Left lobe of liver (tissue), 2 donors: Measurements from ENCODE around the gene CAT. TPM values are rescaled to one million over a fixed set of nuclear protein-coding genes. Genes with fewer than 3 reads are reported as not detected.

ENCODE experiments used
- ATAC-seq: fragments of 200-7000 bp; cut with Tn5 transposase; one replicate; pipeline ENCODE4 v1.9.1; 2020; ENCODE audit warnings: mild to moderate bottlenecking, moderate library complexity
- DNase-seq: peaks from one replicate; pipeline ENCODE4 v3.0.0-alpha.2; 2020; ENCODE audit warnings: low spot score
- total RNA-seq: library from RNA; stranded (reverse); gene quantifications from one replicate; pipeline ENCODE4 v1.2.1, GENCODE V29; 2021
- donor health status: DM: no; HTN: no; CAD: no; lungs with moderate emphysema.
- donor health status: DM: no; HTN: yes; CAD: no.

CAT gene
- total RNA-seq, 1 donor from 2014 or later: 363 TPM

DNA sequence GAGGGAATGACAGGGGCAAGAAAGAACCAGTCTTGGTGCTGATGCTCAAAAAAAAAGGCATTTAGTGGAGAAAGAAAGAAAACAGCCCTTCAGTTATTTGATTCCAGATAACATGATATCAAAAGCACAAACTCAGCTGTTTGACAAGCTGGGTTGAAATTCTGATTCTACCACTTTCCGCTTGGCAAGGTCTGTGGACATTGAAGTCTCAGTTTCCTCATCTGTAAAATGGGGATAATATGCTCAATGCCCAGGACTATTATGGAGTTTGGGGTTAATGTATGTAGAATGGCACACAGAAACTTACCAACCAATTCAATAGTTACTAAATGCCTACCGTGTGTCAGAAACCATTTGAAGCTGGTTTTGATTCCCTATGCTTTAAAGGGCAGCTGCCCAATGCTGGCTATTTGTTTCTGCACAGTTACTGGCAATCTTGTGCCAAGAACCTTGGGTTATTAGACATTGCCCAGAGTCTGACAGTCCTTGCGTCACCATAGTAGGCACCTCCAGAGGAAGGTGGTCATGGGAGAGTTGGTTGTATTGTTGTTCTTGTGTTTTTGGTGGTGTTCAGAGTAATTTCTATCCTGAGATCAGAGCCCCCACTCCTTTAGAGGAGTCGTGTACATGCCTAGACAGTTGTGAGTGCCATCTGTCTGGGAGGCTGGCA lies 55.3 kb downstream of the CAT start:
- DNase-seq (peak; percentile 71), ATAC-seq (peak; percentile 84)

DNA sequence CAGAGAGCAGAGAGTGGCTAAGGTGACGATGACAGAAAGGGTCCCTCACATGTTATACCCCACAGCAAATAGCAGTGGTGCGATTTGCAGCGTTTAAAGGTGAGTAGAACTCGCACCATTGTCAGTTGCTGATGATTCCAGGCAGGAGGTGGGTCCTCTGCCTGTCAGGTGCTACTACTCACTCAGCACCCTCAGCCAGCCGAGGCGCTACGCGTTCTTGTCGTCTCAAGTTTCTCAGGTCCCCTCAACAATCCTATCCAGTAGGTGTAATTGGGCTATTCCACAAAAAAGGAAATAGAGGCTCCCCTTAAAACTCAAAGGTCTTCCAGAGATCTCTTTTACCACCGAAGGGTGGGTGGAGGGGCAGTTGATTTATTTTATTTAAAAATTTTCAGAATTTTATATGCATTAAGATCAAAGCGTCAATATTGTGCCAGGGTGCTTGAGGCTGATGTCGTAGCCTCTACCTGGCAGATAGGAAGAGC lies 56.5 kb downstream of the CAT start:
- DNase-seq (no peak), ATAC-seq (no peak)

DNA sequence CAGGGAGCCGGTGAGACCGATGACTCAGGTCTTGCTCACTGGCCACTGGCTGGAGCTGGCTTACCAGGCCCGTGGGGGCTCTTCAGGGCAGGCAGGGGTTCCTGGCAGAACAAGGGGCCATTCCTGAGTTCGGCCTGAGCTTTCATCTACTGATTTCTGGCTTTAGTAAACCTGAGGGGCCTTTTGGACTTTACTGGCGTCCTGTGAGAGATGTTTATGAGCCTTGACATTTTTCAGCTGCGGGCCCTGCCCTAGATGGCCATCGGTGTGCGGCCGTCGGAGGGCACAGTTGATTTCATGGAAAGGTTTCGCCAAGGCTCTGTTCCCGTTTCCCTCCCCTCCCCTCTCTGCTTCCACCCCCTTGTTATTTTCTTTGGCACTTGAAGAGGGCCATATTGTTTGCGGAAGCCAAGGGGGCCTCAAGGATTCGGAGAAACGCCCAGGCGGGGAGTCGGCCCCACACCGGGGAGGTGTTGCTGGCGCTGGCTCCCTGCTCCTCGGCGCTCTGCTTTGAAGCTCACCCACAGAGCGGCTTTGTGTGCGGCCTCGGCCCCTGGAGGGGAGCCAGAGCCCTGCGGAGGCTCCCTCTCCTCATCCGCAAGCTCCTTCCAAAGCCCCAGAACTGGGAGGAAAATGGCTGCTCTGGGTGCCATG lies 57.1 kb downstream of the CAT start:
- ATAC-seq (no peak), DNase-seq (no peak)

DNA sequence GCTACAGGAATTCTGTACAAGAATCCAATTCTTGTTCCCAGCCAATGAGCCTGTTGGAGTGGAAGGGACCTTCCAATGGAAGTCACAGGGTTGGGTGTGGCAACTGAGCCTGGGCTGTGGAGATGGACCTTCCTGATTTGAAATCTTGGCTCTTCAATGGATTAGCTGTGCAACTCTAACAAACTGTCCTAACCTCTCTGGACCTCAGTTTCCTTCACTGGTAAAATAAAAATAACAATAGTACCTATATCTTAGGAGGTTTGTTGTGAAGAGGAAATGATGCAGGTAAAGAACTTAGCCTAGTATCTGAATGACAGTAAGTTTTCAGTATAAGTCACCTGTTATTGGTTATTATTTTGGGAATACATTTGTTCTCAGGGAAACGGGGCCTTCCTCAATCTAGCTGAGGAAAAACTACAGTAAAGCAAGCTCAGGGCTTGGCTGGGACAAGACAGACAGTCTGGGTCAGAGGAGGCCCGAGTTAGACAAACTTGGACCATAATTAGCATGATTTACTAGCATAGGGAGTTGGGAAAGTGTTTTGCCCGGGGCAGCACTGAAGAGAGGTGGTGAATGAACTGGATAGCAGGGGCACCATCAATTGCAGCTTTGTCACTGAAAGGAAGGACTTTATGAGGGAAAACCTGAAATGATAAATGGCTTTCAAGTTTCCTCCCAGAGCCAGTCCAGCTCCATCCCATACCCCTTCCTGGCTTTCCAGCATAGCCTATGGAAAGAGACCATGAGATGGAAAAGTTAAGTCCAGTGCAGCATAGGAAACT lies 61.2 kb downstream of the CAT start:
- no peak for DNase-seq

DNA sequence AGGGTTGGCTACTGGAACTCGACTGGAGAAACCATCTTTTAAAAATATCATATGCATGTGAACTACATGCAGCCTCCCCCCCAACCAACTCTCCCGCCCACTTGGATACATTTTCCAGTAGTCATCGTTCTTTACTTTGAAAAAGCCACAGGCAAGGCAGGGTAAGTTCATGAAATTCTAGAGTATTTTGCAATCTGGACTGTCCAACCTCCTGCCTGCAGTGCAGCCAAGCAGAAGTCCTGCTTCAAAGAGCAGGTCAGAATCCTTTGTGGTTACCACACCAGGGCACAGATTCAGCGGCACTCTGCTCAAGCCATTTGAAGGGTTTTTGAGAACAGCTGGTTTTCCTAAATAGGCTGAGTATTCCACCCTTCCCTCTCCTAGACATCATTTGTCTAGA lies 62.8 kb downstream of the CAT start:
- ATAC-seq (peak; percentile 83), DNase-seq (peak; percentile 86)

More for the DNA sequence above, 61.2 kb downstream of the CAT start:
- no peak for ATAC-seq

DNA sequence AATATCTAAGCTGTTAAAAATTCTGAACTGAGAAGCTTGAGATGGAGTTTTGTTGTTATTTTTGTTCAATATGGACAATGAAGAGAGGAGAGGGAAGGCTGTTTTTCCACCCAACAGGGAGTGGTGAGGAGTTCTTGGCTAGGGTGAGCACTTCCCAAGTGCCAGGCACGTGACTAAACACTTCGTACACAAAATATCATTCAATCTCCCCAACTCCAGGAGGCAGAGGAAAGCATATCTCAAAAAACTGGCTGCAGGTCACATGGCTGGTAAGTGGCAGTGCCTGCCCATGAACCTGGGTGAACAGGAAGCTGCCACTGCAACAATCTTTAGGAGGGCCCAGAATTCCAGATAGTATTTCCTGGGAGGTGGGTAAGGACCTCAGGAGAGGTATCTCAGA lies 63.2 kb downstream of the CAT start:
- ATAC-seq (peak; percentile 51), DNase-seq (no peak)

DNA sequence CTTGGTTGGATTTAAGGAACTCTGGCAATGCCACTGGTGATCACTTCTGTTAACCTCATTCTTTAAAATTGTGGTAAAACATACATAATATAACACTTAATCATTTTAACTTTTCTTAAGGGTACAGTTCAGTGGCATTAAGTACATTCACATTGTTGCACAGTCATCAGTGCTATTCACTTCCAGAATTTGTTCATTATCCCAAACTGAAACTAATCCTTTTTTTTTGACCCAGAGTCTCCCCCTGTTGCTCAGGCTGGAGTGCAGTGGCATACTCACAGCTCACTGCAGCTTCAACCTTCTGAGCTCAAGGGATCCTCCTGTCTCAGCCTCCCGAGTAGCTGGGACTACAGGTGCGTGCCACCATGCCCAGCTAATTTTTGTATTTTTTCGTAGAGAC lies 64.2 kb downstream of the CAT start:
- no peak for DNase-seq
- ATAC-seq: no peak

DNA sequence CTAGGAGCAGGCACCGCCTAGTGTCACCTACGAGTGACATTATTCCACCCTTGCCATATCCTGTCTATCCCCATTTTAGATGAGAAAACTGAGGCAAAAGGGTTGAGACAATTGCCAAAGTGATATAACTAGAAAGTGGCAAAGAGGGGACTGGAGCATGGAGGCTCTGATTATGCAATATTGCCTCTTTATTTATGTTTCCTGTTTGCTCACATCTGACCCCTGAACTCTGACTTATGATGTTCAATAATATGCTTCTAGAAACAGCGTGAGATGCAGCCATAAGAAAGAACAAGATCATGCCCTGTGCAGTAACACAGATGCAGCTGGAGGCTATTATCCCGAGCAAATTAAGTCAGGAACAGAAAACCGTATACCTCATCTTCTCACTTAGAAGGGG lies 67.1 kb downstream of the CAT start:
- ATAC-seq: no peak
- no peak for DNase-seq

DNA sequence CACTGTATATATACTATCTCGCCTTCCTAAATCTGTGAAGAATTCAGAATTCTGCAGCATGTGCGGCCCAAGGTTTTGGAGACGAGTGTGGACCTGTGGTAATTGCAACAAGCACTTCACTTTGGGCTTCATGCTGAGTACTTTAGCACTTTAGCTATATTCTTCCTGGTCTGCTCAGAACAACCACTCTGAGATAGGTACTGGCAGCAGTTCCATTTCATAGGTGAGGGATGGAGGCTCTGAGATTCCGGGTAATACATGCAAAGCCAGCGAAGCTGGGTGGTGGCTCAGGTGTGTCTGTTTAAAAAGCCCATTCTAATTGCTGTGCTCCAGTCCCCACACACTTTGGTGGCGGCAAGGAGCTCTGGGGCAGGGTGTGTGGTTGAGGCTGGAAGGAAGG lies 68.4 kb downstream of the CAT start:
- ATAC-seq: no peak

DNA sequence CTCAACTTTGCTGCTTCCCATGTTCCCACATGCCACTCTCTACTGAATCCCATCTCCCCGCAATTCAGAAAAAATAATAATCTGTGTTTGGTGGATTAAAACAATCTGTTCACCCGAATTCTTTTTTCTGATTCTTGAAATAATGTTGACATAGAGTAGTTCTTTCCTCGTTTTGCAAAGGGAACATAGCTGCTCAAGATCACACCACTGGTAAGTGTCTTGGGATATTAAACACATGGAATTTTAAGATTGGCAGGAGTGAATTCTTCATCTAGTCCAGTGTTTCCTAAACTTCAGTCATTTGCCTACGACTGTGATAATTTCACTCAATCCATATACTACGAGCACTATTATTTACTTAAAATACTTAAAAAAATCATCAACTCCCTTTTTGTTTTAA lies 68.9 kb downstream of the CAT start:
- ATAC-seq (no peak), DNase-seq (no peak)

More for the DNA sequence above, 68.4 kb downstream of the CAT start:
- no peak for DNase-seq

DNA sequence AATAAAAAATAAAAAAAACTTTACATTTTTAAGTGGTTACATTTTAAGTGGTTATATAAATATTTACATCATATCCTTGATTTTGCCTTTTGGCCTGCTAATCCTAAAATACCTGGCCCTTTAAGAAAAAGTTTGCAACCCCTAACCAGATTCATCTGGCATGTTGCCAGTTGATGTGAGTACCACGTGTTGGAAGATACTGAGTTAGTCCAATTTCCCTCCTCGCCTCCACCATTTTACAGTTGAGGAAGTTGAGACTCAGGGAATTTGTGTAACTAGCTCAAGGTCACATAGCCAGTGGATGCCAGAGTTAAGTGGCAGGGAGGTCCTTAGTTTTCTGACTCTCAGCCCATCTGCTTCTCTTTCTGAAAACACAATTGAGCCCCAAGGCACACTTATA lies 69.8 kb downstream of the CAT start:
- ATAC-seq (no peak), DNase-seq (no peak)

DNA sequence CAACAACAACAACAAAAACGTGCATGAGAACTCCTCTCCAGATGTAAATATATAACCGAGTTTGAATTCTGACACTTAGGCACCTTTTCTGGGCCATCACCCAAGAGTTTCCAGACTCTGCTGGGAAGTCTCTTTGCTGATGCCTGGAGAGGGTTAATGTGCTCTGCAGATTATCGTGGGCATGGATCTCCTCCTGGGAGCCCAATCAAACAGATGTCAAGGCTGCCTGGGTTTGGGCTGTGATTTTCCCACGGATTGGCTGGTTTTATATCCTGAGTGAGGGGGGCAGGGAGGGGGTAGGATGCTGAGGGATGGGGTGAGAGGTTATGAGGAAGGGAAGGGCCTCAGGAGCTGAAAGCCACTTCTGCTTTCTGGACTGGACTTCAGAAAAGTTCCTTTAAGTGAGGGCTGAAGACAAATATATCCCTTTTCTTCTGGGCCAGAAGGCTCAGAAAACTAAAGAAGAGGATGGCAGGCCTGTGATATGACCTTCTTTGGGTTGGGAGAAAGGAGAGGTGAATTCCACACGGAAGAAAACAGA lies 70.7 kb downstream of the CAT start:
- no peak for DNase-seq
- ATAC-seq: no peak

DNA sequence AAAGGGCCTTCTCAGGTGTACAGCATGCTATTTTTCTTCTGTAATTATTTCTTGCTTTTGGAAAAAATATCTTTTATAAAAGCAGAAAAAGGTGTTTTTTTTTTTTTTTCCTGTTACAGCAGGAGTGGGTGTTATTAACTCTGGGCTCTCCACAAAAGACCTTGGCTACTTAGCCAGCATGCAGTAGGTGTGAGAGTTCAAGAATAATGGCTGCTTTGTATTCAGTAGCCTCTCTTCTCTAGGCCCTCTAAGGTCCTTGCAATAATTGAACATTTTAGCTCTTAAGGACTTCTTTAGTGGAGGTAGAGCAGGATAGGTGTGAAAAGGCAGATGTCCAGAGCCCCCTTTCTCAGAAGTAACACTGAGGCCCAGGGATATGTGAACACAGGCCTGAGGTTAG lies 71.5 kb downstream of the CAT start:
- ATAC-seq (no peak), DNase-seq (no peak)

DNA sequence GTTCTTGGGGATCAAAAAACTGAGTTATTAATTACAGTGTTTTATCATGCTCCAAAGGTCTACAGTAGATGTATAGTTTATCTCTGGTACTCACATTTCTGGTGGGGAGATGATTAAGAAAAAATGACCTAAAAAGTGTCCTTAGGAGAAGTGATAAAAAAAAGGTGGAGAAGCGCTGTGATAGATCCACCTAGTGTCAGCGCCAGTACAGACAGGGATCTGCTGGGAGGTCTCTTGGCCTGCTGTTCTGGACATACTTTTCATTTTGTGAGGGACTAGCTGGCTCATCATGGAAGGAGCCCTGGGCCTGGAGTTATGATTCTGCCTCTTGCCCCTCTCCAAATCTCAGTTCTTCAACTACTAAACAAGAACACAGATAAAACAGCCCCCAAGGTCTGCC lies 71.9 kb downstream of the CAT start:
- DNase-seq: no peak
- no peak for ATAC-seq

DNA sequence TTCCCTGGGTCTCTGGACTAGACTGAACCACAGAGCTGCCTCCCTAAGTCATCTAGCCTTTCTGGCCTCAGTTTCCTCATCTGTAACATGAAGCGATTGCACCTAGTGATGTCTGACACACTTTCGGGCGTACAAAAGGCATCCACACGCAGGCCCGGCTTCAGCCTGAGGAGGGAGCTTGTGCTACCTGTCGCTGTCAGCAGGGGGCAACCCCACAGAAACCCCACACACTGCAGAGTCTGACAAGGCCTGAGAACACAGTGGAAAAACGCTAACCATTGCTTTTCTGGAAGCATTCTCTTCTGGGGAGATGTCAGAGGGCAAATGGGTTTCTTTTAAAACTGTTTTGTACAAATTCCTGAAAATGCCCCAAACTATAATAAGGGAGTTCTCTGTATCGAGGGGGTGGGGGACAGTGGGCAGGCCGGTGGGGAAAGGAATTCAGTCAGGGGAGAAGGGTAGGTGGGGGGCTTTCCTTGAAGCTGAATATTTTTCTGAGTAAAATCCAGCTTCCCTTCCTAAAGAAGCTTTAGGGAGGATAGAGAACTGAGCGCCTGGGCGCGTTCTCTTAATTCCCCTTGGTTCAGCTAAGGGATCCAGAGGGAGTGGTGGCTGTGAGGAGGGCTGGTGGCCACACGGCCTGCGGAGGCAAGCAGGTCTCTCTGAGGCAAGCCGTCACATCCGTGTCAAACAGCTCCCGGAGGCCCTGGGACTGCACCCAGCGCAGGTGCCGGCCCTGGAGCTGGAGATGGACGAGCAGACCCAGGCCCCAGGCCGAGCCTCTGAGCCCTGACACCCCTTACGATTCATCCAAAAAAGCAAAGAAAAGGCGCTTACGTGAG lies 74.3 kb downstream of the CAT start:
- DNase-seq: peak; percentile 58
- peak; percentile 96 for ATAC-seq

DNA sequence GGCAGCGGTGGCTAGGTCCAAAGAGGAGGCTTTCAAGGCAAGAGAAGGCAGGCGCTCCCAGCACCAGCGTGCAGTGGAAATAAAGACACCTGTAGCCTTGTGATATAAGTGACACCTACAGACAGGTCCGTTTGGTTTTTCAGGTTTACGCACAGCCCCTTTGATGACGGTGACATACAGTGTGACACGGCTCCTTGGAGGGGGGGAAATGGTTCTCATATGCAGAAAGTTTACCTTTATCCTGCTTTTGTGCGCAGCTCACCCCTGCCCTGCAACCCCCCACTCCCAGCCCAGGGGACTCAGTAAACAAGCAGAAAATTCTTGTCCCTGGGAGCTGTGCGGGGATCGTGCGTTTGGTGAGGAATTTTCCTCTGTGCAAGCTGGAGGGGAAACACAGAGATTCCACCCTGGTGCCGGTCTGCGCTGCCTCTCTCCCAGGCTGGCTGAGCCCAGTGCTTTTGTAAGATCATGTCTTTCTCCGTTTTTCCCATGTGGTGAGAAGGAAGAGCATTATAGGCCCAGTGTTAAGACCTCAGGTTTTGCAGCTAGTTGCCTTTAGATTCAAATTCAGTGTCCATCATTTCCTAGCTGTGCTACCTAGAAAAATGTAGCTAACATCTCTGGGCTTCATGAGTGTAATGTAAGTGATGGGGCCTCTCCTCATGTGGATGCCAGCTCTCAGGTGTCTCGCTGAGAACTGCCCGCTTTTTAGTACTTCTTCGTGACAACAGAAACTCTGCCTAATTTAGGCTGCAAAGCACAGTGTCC lies 75.1 kb downstream of the CAT start, which contains the start of gene ELF5:
TSS of gene ELF5 (minus strand) at position 113 of the 768 bp plus-strand sequence. CDS start 8,045 bp downstream, outside the sequence.
- no peak for DNase-seq
- no peak for ATAC-seq

DNA sequence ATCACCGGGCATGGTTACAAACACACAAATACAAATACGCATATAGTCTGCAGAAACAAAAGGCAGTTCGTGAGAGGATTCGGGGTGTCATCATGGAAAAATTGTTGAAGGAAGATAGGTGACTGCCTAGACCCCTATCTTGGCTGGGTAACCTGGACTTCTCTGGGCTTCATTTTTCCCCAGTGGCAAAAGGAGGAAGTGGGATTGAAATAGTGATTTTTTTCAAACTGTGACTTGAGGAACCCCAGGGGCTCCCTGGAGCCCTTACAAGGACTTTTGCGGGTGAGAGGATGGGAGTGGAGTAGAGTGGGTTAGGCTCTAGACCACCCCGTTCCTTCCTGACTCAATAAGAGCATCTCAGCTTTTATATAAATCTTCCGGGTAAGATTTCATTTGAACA lies 75.9 kb downstream of the CAT start:
- ATAC-seq (no peak), DNase-seq (no peak)

DNA sequence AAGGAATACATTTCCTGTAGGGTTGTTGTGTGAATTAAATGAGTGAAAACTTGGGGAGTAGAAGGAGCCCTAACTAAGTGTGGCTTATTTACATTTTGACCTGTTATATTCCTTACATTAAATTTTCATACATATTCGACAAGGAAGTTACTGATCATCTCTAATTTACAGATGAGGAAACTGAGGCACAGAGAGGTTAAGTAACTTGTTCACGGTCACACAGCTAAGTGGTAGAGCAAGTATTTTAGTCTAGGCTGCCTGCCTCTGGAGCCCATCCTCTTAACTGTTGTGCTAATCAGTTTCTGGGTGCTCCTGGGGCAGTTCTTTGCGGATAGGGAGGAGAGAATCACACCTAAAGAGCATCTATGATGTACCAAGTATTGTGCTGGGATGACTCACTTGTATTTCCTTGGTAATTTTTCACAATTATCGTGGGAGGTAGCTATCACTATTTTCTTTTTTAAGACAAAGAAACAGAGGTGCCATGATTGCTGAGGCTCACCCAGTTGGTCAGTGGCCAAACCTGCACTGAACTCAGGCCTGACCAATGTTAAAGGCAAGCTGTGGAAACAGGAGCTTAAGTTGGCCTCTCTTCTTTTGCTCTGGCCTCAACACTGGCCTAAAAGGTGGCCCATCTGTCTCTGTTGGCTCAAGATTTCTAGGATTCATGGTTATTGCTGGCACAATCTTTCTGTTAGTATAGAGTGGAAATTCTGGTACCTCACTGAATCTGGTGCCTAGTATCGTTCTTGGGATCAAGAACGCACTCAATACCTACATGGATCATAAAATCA lies 77.7 kb downstream of the CAT start:
- ATAC-seq (no peak), DNase-seq (no peak)
